K562 (cell line): ENCODE measurements around the gene SLC27A4. TPM values are rescaled to one million over a fixed set of nuclear protein-coding genes. Genes with fewer than 3 reads are reported as not detected.

Experiments
- ATAC-seq: fragments of 200-7000 bp; cut with Tn5 transposase; 3 replicates; pipeline ENCODE4 v1.9.1; 2020; ENCODE audit warnings: moderate library complexity
- BruUV-seq: library from RNA; stranded (reverse); fragments of 400-500 nt; replicated peaks from 2 replicates; lab custom pipeline; 2021; lab: Mats Ljungman, UMichigan
- CTCF ChIA-PET: fragments of 300-600 bp; formaldehyde crosslinking; extraction: SDS; loops from one replicate; lab custom pipeline; 2021; ENCODE audit warnings: low intra/inter-chr PET ratio; lab: Yijun Ruan, JAX
- POLR2A ChIA-PET: fragments of 300-600, 350-650 bp; sonication (Branson Sonifier 250); formaldehyde crosslinking; extraction: SDS; loops from one replicate; lab custom pipeline; 2021; ENCODE audit warnings: antibody characterized with exemption, inconsistent platforms; lab: Yijun Ruan, JAX
- DNase-seq, 4 experiments: peaks; one replicate each; pipeline versions ENCODE4 v3.0.0 to v3.0.0-alpha.2; 2011 to 2018; ENCODE audit warnings: low spot score in 3 of 4, mixed read lengths in 3 of 4; ENCODE audit errors: extremely low read depth in 1 of 4
- FAIRE-seq: peaks from 2 replicates; lab custom pipeline; 2011; peaks lifted over from hg19 to GRCh38; lab: Jason Lieb, UNC
- H2AFZ ChIP-seq: 2 replicates; pipeline ENCODE4 v1.6.0; 2011; ENCODE audit warnings: low read depth, low read length, control low read depth, inconsistent platforms
- H3K27ac ChIP-seq: fragments of 200-600 bp; 3 replicates; pipeline ENCODE4 v1.8.0; 2011; ENCODE audit warnings: low read depth, mild to moderate bottlenecking, control low read depth, inconsistent platforms, low read length, moderate library complexity, mixed read lengths; ENCODE audit errors: extremely low read depth
- H3K27me3 ChIP-seq, 2 experiments: fragments of 300-600 bp in 1 of 2; 2 replicates in 1 of 2; 3 replicates in 1 of 2; pipeline versions ENCODE4 v1.6.0 to v1.8.0; 2011; ENCODE audit warnings: inconsistent platforms in 2 of 2, low read length in 2 of 2, mild to moderate bottlenecking in 1 of 2, mixed read lengths in 1 of 2, moderate library complexity in 1 of 2; ENCODE audit not compliant: control insufficient read depth in 2 of 2, insufficient read depth in 2 of 2
- H3K36me3 ChIP-seq: fragments of 300-600 bp; 3 replicates; pipeline ENCODE4 v1.8.0; 2011; ENCODE audit warnings: mild to moderate bottlenecking, low read length, inconsistent platforms; ENCODE audit not compliant: control insufficient read depth, insufficient read depth
- H3K4me1 ChIP-seq, 2 experiments: fragments of 200-600 bp in 1 of 2; replicated peaks in 1 of 2; 2 replicates in 1 of 2; 3 replicates in 1 of 2; pipeline versions ENCODE4 v1.5.1 to v1.8.0; 2011; ENCODE audit warnings: inconsistent platforms in 2 of 2, low read length in 2 of 2, mild to moderate bottlenecking in 1 of 2, mixed read lengths in 1 of 2, moderate library complexity in 1 of 2; ENCODE audit not compliant: control insufficient read depth in 2 of 2, insufficient read depth in 2 of 2
- H3K4me2 ChIP-seq: 2 replicates; pipeline ENCODE4 v1.6.1; 2011; ENCODE audit warnings: low read length, control low read depth, inconsistent platforms, mixed read lengths; ENCODE audit not compliant: insufficient read depth
- H3K4me3 ChIP-seq: fragments of 200-600 bp; sonication (generic), shearing (Covaris generic); 2 replicates; pipeline ENCODE4 v1.5.1; 2016; ENCODE audit warnings: control low read depth, inconsistent platforms
- H3K79me2 ChIP-seq: fragments of 200-600 bp; 3 replicates; pipeline ENCODE4 v1.8.0; 2011; ENCODE audit warnings: low read length, inconsistent platforms; ENCODE audit not compliant: control insufficient read depth, insufficient read depth
- H3K9ac ChIP-seq, 2 experiments: 2 replicates each; pipeline versions ENCODE4 v1.6.0 to v1.6.1; 2011; ENCODE audit warnings: low read depth in 2 of 2, low read length in 2 of 2, control low read depth in 1 of 2, inconsistent platforms in 1 of 2, mild to moderate bottlenecking in 1 of 2, mixed read lengths in 1 of 2; ENCODE audit not compliant: insufficient read depth in 1 of 2
- H3K9me1 ChIP-seq: one replicate; pipeline ENCODE4 v1.6.0; 2011; ENCODE audit warnings: inconsistent platforms, mild to moderate bottlenecking, low read length, moderate library complexity; ENCODE audit not compliant: control insufficient read depth, insufficient read depth
- H3K9me3 ChIP-seq: replicated peaks from 2 replicates; pipeline ENCODE4 v1.5.1; 2011; ENCODE audit warnings: low read depth, low read length, inconsistent platforms; ENCODE audit not compliant: control insufficient read depth, insufficient read depth
- H4K20me1 ChIP-seq: replicated peaks from 2 replicates; pipeline ENCODE4 v1.6.1; 2011; ENCODE audit warnings: low read length, inconsistent platforms, mixed read lengths; ENCODE audit not compliant: control insufficient read depth, insufficient read depth
- ZNF165 ChIP-seq: fragments of 250-450 bp; sonication (Bioruptor Pico); IDR thresholded peaks from 2 replicates; pipeline ENCODE4 v1.4.0; 2020; ENCODE audit warnings: borderline replicate concordance
- WGBS: fragments of 100-300 bp; shearing (Covaris generic); methylation state at CpG from one replicate; pipeline ENCODE4 v1.1.6; 2016; ENCODE audit warnings: low coverage, mixed read lengths; ENCODE audit not compliant: insufficient coverage; ENCODE audit errors: missing lambda C conversion rate; 5-methylcytosine and 5-hydroxymethylcytosine counted together
- in situ Hi-C: fragments of 300-500 bp; cut with MboI; formaldehyde crosslinking; loops from 4 replicates; pipeline ENCODE4 v1.15.0; 2018; ENCODE audit warnings: inconsistent platforms, mixed read lengths
- intact Hi-C: fragments of 100-400 bp; cut with micrococcal nuclease; formaldehyde crosslinking; loops from 2 replicates; pipeline ENCODE4 v1.14.2; 2022
- polyA plus RNA-seq, 8 experiments: library from polyadenylated mRNA; depleted of rRNA in 4 of 8; stranded (reverse) in 5 of 8; unstranded in 3 of 8; fragments of >200 nt; fragmentation: Nextera tagmentation in 2 of 8; fragmentation: Illumina TruSeq in 1 of 8; extraction: Ambion mirVana in 2 of 8; extraction: Trizol in 1 of 8; gene quantifications; 2 replicates each; pipeline versions ENCODE4 v1.2.1 to v1.2.3, GENCODE V29; 2011 to 2014; ENCODE audit warnings: inconsistent platforms in 1 of 8, missing spikeins in 1 of 8
- total RNA-seq, 7 experiments: library from RNA; depleted of rRNA in 6 of 7; stranded (reverse); fragments of >200 nt in 6 of 7; fragmentation: Illumina TruSeq in 2 of 7; extraction: Trizol in 2 of 7; gene quantifications; 2 replicates each; pipeline versions ENCODE4 v1.2.1 to v1.2.3, GENCODE V29; 2011 to 2021; ENCODE audit warnings: low replicate concordance in 1 of 7
- TF ChIP-seq, protein P1 (sequence below): fragments of 450-650 bp; IDR thresholded peaks from 2 replicates; pipeline ENCODE4 v1.6.1; 2018; ENCODE audit not compliant: partially characterized antibody

Gene SLC27A4
- total and polyA plus RNA-seq, 9 of the 15 experiments (the other 6 are each of a cell fraction or from before 2014, with no cell fraction given) = 0.25 to 35.7 (median 14.0) TPM

GRCh38 chr9:128384801-128385495 lies 44.6 kb downstream of the SLC27A4 start:
- Histone ChIP-seq H3K9me1 (peaks cover 5% of the 10 kb centered on the region), H2AFZ (no peak overlapping the region), H3K4me1 (no peaks in the 10 kb centered on the region), H3K27ac (no peak overlapping the region), H4K20me1 (no peaks in the 10 kb centered on the region), H3K79me2 (no peaks in the 10 kb centered on the region), H3K36me3 (peaks cover 83% of the 10 kb centered on the region; the same call in 2 of the 3 replicates), H3K4me3 (no peak overlapping the region), H3K27me3 (no peaks in the 10 kb centered on the region), H3K9me3 (no peaks in the 10 kb centered on the region), H3K9ac (no peak overlapping the region), H3K4me2 (no peak overlapping the region)
- DNase-seq (no peak), ATAC-seq (no peak), FAIRE-seq (no peak)
- WGBS = 72% methylated on average over 7 of the region's 7 CpGs
- intact Hi-C loops (no loop called here), in situ Hi-C loops (no loop called here)
- TF ChIP-seq, protein P1, sequence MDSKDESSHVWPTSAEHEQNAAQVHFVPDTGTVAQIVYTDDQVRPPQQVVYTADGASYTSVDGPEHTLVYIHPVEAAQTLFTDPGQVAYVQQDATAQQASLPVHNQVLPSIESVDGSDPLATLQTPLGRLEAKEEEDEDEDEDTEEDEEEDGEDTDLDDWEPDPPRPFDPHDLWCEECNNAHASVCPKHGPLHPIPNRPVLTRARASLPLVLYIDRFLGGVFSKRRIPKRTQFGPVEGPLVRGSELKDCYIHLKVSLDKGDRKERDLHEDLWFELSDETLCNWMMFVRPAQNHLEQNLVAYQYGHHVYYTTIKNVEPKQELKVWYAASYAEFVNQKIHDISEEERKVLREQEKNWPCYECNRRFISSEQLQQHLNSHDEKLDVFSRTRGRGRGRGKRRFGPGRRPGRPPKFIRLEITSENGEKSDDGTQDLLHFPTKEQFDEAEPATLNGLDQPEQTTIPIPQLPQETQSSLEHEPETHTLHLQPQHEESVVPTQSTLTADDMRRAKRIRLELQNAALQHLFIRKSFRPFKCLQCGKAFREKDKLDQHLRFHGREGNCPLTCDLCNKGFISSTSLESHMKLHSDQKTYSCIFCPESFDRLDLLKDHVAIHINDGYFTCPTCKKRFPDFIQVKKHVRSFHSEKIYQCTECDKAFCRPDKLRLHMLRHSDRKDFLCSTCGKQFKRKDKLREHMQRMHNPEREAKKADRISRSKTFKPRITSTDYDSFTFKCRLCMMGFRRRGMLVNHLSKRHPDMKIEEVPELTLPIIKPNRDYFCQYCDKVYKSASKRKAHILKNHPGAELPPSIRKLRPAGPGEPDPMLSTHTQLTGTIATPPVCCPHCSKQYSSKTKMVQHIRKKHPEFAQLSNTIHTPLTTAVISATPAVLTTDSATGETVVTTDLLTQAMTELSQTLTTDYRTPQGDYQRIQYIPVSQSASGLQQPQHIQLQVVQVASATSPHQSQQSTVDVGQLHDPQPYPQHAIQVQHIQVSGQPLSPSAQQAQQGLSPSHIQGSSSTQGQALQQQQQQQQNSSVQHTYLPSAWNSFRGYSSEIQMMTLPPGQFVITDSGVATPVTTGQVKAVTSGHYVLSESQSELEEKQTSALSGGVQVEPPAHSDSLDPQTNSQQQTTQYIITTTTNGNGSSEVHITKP = peak; percentile 62
- TF ChIP-seq ZNF165 (CRISPR knock-in tag) = no peak
- ChIA-PET POLR2A (interaction anchor here (0.6 to 2.6 kb wide), 7 partner anchors 9 to 306 kb away, joined by 3 to 9 read pairs (median 3); partner anchors contain the start of gene URM1), CTCF (no interaction called here)
- no TSS peak for BruUV-seq
